Panc1 (cell line): ENCODE data around the gene AGBL3.

Experiments
- CTCF ChIP-seq: fragments of 450-650 bp; IDR thresholded peaks from 2 replicates; pipeline ENCODE4 v1.5.1; 2017; ENCODE audit warnings: mild to moderate bottlenecking
- POLR2AphosphoS5 ChIP-seq: IDR thresholded peaks from 2 replicates; pipeline ENCODE4 v1.6.1; 2012; ENCODE audit warnings: mild to moderate bottlenecking, low read depth, low read length, moderate library complexity
- REST ChIP-seq, 2 experiments: IDR thresholded peaks; 2 replicates each; pipeline ENCODE4 v1.6.1; 2011 to 2012; ENCODE audit warnings: low read depth in 2 of 2, control low read depth in 1 of 2, low read length in 1 of 2, mild to moderate bottlenecking in 1 of 2, moderate library complexity in 1 of 2; ENCODE audit not compliant: insufficient read depth in 1 of 2
- SIN3A ChIP-seq: IDR thresholded peaks from 2 replicates; pipeline ENCODE4 v1.6.1; 2012; ENCODE audit warnings: low read depth, mild to moderate bottlenecking, low read length, moderate library complexity, borderline replicate concordance; ENCODE audit not compliant: insufficient read depth
- TCF7L2 ChIP-seq: IDR thresholded peaks from 2 replicates; pipeline ENCODE4 v1.6.1; 2011; ENCODE audit warnings: mild to moderate bottlenecking, low read depth, low read length, inconsistent platforms

GRCh38 chr7:134966691-134967090, 19.6 kb upstream of the AGBL3 start:
- TF ChIP-seq CTCF (no peak), POLR2AphosphoS5 (no peak), REST (IDR thresholded peaks at IDR 0.05; ENCODE audit: insufficient read depth in 1 of 2, low read depth in 2 of 2, low read length in 1 of 2) (no peak), TCF7L2 (no peak), SIN3A (no peak)
